ENCODE measurements around the gene HBQ1.

DNA sequence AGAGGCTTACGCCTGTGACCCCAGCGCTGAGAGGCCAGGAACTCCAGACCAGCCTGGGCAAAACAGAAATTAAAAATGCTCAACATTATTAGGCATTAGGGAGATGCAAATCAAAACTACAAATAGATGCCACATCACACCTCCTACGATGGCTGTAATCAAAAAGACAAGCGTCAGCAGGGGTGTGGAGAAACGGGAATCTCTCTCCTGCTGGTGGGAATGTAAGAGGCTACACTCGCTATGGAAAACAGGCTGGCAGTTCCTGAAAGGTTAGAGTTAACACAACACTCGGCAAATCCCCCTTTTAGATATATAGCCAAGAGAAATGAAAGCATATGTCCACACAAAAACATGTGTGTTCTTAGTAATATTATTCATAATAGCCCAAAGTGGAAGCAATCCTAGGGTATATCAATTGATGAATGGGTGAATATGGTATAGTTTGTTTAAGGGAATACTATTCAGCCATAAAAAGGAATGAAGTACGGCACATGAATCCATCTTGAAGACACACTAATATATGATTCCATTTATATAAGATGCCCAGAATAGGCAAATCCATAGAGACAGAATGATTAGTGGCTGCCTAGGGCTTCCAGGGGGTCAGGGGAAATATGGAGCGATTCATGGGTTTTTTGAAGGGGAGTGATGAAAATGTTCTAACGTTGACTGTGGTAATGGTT is 39.9 kb upstream of the HBQ1 start:
- TF ChIP-seq, protein P1, sequence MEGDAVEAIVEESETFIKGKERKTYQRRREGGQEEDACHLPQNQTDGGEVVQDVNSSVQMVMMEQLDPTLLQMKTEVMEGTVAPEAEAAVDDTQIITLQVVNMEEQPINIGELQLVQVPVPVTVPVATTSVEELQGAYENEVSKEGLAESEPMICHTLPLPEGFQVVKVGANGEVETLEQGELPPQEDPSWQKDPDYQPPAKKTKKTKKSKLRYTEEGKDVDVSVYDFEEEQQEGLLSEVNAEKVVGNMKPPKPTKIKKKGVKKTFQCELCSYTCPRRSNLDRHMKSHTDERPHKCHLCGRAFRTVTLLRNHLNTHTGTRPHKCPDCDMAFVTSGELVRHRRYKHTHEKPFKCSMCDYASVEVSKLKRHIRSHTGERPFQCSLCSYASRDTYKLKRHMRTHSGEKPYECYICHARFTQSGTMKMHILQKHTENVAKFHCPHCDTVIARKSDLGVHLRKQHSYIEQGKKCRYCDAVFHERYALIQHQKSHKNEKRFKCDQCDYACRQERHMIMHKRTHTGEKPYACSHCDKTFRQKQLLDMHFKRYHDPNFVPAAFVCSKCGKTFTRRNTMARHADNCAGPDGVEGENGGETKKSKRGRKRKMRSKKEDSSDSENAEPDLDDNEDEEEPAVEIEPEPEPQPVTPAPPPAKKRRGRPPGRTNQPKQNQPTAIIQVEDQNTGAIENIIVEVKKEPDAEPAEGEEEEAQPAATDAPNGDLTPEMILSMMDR (IDR thresholded peaks at IDR 0.05), result no peak
- no peak for TF ChIP-seq POLR2A (IDR thresholded peaks at IDR 0.05)
- no peak for TF ChIP-seq POLR2AphosphoS5 (IDR thresholded peaks at IDR 0.05)

Data from sigmoid colon (tissue), 4 donors.